Measurements from ENCODE around the gene MOXD1.

Gene MOXD1

DNA sequence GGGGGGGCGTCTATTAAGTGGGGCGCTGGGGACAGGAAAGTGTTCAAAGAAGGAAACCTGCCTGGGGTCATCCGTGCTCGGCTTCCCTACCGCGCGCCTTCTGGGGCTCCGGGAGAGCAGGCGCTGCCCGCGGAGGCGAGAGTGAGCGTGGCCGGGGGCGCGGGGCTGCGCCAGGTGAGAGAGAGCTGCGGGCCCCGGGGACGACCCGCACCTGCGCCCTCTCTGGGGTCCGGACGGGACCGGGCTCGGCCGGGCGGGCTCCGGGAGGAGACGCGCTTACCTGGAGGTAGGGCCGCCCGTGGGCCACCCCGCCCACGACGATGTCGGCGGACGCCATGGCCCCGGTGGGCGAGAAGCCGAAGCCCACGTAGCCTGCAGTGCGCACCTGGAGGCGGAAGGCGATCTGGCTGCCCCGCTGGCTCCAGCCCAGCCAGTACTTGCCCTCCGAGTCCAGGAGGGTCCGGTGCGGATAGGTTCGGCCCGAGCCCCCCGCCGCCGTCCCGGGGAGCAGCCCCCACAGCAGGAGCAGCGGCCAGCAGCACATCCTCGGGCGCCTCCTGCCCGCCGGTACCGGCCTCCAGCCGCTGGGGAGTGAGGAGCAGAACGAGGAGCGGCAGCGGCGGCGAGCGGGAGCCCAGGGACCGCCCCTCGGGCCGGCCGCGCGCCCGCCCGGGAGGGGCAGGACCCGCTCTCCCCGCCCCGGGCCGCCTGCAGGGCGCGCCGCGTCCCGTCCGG is at the start of gene MOXD1:
Gene MOXD1, minus strand, starts transcription at position 593 of the 735 bp plus-strand sequence. Its CDS starts 49 bp downstream, at position 544.
- no peak for DNase-seq

DNA sequence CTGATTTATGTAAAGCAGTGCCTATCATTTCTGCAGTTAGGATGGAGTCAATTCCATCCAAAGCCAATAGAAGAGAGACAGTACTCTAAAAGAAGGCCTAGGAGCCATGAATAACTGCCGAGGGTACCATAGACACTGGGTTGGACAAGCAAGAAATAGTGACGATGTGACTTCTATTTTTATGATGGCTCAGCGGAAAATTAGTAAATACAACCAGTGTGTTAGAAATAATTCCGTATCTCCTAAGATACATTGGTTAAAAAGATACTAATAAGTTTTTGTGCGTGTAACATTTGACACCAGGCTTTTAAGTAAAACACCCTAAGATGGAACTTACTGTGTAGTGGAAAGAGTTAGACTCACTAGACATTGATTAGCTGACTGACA is 45.6 kb upstream of the MOXD1 start:
- no peak for DNase-seq

DNA sequence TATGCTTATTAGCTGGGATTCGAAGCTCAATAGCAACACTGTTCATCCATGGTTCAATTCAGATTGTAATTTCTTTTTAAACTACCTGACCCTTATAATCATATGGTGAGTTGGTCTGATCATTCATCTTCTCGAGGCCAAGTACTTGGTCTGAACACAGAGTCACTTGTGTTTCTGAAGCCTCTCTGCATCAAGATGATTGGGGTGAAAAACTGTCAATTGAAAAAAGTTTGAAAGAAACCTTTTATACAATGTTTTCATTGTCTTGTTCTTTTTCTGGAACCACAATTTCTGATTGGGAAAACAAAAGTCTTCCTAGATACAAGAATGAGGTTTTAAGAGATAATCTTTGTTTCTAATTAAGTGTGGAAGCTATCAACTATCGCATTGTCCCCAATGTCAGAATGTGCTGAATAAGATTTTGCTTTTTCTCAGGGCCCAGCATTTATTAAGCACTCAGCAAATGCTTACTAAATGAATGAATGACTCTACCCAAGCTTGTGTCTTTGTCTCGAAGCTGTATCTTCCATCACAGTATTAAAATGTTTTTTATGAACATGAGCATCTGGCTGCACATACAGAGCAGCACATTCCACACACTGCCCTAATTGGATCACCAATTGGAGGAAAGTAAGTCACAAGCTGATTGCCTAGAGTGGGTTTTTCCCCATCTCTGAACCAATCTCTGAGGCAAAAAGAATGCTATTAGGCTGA is 45.0 kb upstream of the MOXD1 start:
- no peak for DNase-seq

DNA sequence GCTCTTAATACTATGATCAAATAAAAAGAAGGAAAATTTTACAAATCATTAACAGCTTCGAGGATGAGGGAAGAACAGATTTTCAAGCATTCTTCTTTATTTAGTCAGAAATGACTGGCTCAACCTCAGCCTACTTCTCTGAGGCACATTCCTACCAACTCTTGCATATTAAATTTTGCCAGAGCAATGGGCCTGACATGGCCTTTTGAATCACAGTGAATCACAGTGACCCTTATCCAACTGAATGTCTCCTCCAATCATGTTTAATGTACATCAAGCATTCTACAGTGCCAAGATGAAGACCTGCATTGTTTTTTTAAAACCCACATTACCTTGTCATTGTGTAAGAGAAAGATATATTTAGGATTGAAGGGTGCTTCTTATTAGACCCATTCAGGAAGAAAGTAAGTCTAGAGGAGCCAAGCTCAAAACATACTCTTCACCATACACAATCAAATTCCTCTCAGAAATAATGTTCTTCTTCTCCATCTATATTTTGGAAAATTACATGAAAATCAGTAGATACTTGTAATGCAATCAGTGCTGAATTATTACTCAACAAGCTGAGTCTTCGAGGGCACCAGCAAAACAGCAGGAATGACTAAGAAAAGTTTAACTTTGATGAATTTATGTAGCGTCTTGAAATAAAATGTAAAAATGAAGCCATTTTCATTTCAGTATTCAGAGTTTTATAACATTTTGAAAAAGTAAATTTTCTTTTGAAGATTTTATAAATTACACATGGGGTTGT is 44.1 kb upstream of the MOXD1 start:
- no peak for DNase-seq

DNA sequence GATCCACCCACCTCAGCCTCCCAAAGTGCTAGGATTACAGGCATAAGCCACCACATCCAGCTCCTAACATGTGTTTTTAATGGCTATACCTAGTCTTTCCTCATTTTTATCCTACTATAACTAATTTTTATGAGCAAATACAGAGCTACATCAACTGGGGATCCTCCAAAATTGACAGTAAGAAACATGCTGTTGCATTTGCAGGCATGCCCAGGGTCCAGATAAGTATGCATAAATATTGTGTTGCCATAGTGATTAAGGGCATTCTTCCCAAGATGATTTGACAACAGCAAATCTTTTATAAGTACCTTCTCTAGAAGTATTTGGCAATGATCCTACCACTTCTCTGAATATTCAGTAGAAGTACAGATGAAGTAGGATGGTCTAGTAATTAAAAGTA is 41.9 kb upstream of the MOXD1 start:
- no peak for DNase-seq

DNA sequence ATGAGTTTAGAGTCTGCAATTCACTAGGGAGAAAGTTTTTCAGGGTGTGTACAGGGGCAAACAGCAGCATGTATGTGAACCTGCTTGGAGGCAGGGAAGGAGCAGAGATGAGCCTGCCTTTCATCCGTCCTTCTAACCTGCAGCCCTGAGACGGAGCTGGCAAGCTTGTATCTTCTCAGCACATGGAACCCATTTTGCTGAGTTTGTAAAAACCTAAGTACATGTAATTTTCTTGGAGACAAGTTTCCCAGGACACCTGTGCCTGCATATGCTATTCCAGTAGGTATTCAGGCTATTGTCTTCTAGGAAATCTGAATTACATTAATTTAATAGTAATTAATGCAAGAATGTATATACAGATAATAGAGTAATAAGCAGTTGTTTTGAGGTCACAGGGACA is 28.8 kb upstream of the MOXD1 start:
- DNase-seq = no peak

DNA sequence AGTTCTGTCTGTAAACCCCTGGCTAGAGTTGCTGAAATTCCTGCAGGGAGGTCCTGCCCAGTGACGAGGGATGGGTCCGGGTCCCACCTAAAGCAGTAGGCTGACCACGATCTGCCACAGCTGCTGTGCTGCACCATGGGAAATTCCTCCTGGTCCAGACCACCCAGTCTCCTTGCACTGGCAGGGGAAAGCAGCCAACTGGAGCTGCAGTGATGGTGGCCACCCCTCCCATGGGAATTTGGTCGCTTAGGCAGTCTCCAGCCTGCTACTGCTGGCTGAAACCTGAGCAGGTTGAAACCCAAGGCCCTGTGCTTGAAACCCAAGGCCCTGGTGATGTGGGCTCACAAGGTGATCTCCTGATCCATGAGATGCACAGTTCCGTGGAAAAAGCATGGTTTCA is 23.9 kb upstream of the MOXD1 start:
- no peak for DNase-seq

DNA sequence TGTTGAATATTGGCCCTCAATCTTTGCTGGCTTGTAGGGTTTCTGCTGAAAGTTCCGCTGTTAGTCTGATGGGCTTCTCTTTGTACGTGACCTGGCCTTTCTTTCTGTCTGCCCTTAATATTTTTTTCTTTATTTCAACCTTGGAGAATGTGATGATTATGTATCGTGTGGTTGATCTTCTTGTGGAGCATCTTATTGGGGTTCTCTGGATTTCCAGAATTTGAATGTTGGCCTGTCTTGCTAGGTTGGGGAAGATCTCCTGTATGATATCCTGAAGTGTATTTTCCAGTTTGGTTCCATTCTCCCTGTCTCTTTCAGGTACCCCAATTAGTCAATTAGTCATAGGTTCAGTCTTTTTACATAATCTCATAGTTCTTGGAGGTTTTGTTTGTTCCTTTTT is 22.6 kb upstream of the MOXD1 start:
- no peak for DNase-seq

DNA sequence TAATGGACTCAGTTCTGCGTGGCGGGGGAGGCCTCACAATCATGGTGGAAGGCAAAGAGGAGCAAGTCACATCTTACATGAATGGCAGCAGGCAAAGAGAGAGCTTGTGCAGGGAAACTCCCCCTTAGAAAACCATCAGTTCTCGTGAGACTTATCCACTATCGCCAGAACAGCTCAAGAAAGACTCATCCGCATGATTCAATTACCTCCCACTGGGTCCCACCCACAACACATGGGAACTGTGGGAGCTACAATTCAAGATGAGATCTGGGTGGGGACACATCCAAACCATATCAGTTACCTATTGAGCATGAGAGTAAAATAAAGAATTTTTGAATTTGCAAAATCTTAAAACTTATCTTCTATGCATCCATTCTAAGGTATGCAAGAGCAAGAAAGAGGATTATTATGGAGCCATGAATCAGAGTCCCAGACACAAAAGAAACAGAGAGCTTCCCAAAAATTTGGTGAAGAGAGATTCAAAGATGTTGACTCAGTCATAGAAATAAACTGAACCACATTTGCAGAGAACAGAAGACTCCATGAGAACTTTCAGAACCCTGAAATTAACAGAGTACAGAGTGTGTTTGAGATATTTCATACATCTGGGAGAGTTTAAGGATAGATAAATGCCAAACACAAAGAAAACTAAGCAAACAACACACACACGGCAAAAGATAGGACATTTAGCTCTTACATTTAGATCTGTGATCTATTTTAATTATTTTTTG is 17.1 kb upstream of the MOXD1 start:
- DNase-seq = no peak

DNA sequence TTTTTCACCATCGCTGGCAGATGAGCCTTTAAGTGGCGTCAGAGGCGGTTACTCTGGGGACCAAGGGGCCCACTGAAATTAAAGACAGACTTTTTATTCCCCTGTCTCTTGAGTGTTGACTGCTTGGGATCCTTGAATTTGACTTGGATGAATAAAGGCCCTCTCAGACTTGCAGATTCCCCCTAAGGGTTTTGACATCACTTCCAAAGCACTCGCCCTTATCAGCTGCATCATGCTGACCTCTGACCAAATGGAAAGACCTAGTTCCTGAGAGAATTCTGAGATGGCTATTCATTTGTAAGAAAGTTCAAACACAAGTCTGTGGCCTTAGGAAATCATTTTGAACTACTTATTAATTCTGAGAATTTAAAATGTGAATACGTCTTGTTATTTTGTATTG is 13.5 kb upstream of the MOXD1 start:
- no peak for DNase-seq

DNA sequence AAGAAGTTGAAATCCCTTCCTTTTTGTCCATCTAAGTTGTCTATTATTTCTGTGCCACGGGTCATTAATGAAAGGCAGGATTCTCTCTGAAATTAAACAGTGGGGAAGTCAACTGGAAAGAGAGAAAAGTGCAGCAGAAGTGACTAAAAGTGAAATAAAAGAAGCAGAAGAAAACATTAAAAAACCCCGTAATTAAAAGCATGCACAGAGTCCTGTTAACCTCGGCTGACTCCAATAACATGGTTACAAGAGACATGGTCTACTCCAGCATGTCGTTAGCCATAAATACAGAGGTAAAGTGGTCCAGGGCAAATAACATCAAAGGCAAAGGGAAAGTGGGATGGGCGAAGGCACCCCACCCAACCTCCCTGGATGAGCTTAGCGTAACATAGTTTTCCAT is 13.0 kb upstream of the MOXD1 start:
- DNase-seq = no peak

DNA sequence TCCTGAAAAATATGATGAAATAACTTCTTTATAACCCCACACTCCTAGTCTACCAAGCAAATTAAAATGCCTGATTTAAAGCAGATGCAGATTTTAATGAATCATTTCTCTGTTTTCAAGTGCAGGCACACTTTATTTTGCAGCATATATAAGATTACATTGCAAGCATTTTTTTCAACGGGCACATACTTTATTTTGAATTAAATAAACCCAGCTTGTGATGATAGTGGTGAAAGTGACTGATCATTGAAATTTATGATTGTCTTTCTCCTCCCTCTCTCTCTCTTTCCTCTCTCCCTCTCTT is 12.2 kb upstream of the MOXD1 start:
- no peak for DNase-seq

DNA sequence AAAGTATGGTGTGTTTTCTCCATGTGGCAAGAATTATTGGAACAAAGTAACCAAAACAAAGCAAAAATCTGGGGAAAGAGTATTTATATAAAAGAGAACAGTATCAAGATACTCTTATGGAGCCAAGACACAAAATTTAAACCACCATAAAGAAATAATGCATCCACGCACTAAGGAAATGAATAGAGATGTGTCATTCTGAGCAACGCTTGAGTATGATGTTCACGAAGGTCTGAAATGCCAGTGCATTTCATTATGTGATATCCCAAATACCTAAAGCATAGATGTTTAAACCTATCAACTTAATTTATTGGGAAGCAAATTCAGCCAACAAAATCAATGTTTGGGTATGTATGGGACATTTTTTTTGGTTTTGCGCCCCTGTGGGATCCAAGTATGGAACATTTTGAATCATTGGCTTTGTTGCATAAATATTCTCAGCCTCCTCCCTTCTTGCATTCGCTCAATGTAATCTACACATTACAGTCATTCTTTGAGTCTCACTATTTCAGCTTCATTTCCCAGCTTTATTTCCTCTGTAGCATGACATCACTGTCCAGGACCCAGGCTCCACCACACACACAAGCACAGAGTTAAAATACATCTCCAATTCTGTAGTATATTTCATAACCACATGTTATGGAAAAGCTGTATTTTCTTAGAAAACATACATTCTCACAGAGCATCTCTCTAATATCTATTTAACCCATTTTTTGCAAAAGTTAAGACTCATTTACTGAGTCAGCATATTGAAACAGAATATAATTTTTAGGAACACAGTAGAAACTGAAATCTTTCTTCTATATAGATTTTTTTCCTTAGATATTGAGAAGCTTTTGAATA is 11.6 kb upstream of the MOXD1 start:
- DNase-seq = no peak

DNA sequence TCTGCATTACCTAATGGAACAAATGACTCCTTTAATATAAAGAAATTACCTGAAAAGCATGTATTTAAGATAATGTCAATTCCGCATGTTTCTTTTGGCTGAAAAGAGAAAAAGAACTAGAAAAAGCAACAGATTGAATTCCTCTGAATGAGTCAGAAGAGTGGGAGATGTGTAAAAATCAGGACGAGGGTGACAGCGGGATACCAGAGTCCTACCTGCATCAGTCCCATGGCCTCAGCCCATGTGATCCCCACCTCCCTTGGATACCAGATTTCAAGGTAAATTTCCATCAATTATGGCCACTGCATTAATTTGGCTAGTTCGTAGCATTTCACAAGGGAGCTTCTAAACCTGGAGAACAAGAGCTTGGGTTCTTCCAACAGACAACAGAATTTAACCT is 10.0 kb upstream of the MOXD1 start:
- DNase-seq = no peak

DNA sequence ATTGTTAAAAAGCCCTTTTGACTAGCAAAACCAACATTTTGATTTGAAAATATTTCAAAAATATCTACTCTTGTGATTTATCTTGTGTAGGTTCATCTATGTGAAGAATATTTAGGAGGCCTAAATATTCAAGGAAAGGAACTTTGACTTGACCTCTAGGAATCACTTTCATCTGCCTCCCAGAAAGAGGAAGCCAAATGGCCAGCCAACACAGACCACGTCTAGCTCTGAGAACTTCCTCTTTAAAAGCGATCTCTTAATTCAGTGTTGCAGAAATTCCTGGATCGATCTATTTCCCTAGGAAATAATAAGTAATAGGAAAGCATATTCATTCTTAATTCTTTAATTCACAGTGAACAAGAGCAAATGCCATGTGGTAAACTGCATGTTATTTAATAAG is 9.6 kb upstream of the MOXD1 start:
- no peak for DNase-seq

DNA sequence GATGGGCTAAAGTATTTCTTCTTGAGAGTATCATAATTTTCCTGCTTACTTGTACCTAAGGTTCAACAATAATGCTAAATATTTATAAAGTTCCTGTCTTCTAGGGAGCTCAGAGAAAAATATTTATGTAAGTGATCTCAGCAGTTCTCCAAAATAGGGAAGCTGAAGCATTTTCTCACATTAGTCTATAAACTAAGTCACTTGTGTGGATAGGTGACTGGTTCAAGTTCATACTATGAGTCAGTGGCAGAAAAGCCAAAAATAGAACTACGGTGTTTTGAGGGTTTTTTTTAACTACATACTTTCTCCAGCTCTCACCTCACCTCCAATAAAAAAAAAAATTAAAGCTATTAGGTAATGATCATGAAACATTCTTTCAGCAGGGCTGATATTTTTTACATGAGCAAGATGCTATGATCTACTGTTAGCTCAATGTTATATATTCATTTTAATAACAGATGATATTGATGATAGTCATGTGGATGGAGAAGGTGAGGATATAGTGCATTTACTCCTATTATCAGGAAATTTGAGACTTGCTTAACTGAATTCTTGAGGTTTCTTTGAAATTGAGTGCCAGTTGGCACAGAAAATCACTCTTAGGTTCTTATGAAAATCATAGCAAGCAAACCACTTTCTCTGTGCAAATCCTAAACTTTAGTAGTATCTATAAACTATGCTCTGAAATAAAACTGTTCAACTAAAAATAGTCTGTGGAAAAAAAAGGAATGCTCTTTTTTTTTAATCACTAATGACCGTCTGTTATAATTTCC is 4.1 kb upstream of the MOXD1 start:
- no peak for DNase-seq

DNA sequence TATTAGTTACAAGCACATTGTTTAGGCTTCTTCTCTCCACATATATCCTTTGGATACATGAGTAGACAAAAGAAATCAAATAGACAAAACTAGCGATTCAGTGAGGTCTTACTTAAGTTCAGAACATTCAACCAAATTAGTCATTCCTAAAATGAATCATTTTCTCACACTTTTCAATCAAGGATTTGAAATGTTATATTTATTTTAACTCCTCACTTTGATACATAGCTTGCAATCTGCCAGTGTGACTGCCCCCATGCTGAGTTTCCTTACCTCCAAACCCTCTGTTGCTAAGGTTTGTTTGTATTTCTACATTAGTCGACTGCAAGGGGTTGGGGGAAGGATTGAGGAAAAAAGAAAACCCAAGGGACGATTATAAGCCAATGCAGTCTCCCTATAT is 3.5 kb upstream of the MOXD1 start:
- no peak for DNase-seq

DNA sequence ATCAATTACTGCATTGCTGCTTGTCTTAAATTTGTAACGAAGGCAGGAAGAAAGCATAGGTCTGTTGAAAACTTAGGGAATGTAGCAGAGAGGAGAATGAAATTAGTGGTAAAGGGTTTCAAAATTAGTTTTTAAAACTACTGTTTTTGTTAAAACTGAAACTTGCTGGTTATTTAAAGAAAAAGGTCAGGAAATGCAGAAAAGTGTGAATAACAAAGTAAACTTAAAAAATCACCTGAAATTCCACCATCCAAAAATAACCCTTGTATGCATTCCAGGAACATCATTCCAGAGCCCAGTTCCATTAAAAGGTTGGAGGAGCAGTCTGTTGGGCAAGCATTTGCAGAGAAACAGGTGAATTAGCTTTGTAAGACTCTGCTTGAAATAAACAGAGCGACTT is 3.1 kb upstream of the MOXD1 start:
- DNase-seq = no peak

DNA sequence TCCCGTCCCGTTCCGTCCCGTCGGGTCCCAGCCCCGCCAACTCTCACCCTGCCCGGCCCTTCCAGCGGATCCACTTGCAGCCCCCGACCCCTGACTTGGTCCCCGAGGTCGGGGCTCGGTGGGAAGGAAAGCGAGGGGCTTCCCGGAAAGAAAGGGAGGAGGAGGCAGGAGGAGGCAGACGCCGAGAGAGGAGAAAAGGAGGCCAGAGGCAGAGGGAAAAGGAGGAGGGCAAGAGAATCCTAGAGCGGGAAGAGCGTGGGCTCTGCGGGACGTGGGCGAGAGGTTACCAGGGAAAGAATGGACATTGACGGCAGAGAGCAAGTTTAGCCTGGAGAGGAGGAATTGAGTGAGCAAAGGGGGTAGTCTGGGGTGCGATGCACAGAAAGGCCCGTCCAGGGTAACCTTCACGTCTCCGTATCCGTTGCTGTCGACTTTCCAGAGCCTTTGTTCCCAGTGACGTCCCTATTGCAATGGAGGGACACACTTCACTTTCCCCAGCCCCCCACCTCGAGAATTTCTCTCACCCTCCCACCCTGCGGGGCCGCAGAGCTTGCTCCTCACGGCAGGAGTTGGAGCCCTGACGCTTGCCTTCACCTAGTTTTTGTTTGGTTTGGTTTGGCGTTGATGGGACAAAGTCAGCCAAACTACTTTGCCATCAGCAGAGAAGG is 477 bp upstream of the MOXD1 start:
- DNase-seq = no peak

DNA sequence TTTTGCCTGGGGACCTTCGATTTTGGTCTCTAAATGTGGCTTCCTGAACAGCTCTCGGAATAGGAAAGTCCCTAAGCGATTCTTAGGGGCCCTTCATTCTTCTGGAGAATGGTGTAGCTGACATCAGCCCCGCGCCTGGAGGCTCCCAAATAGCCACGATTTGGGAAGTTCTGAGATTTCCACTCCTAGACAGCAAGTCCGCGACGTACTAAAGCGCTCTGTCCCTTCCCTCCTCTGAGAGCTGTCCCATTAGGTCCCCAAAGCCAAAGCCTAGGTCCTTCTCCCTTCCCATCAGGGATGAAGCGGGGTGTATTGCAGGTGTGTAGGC is 756 bp downstream of the MOXD1 start:
- DNase-seq = no peak

DNA sequence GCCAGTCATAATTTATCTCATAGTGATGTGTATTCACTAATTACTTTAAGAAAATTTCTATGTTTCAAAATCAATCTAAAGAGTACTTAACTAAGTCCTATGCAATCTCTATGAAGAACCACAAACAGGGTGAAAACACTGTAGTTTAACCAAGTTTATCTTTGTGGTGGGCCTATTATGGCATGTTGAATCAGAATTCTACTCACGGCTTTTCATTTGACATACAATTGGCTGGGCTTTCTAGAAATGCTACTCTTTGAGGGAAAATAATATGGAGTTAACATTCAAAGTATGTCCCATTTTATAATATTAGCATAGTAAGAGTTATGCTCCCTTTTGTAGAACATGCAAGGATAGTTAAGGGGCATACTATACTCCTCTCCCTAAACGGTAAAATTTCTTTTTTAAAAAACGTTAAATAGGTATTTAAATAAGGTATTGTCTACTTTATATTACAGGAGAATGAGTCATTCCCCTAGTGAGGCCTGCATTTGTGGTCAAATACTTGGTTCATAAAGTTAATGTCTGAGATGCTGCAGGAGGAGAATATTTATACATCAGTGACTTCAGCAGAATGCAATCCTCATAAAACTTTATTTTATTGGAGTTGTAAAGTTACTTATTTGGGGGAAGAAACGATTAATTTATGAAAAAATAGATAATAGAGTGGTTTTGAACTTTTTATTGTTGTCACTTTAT is 1.8 kb downstream of the MOXD1 start:
- no peak for DNase-seq

Measured in NCI-H1048 (cell line).